CD8-positive, alpha-beta memory T cell (primary cell): ENCODE results near the gene RAB3IL1. TPM values are rescaled to one million over a fixed set of nuclear protein-coding genes. Genes with fewer than 3 reads are reported as not detected.

Experiments used
- CTCF ChIA-PET: fragments of 350-600 bp; sonication (Branson Sonifier 250); formaldehyde crosslinking; loops from one replicate; lab custom pipeline; 2021; ENCODE audit warnings: antibody characterized with exemption; lab: Charles Lee
- POLR2A ChIA-PET: fragments of 350-600 bp; sonication (Branson Sonifier 250); formaldehyde crosslinking; loops from one replicate; lab custom pipeline; 2021; ENCODE audit warnings: antibody characterized with exemption; lab: Charles Lee
- DNase-seq, 5 donors: peaks; one replicate each; pipeline versions ENCODE4 v3.0.0 to v3.0.0-alpha.2; 2020 to 2022; ENCODE audit warnings: mixed read lengths in 1 of 5
- H3K27ac ChIP-seq: one replicate; pipeline ENCODE4 v1.7.0; 2013; ENCODE audit warnings: low read depth, mild to moderate bottlenecking, low read length, moderate library complexity
- H3K27me3 ChIP-seq: 2 replicates; pipeline ENCODE4 v1.7.0; 2013; ENCODE audit warnings: low read length, mild to moderate bottlenecking; ENCODE audit not compliant: insufficient read depth, poor library complexity, severe bottlenecking
- H3K36me3 ChIP-seq: 2 replicates; pipeline ENCODE4 v1.7.0; 2013; ENCODE audit warnings: mild to moderate bottlenecking, low read length, moderate library complexity; ENCODE audit not compliant: insufficient read depth
- H3K4me1 ChIP-seq: 2 replicates; pipeline ENCODE4 v1.7.0; 2013; ENCODE audit warnings: mild to moderate bottlenecking, low read length, moderate library complexity; ENCODE audit not compliant: insufficient read depth
- H3K4me3 ChIP-seq: 2 replicates; pipeline ENCODE4 v1.7.0; 2013; ENCODE audit warnings: mild to moderate bottlenecking, low read length
- H3K9me3 ChIP-seq: 2 replicates; pipeline ENCODE4 v1.7.0; 2013; ENCODE audit warnings: mild to moderate bottlenecking, low read length
- H3K27ac Mint-ChIP-seq, 8 donors: one replicate each; pipeline ENCODE4 v1.8.0; 2020 to 2021; ENCODE audit warnings: mixed read lengths in 8 of 8, mild to moderate bottlenecking in 6 of 8, inconsistent platforms in 3 of 8, moderate library complexity in 3 of 8
- H3K27me3 Mint-ChIP-seq, 2 donors: one replicate each; pipeline ENCODE4 v1.8.0; 2020 to 2021; ENCODE audit warnings: mixed read lengths in 2 of 2, mild to moderate bottlenecking in 1 of 2, moderate library complexity in 1 of 2
- H3K36me3 Mint-ChIP-seq, 3 donors: one replicate each; pipeline ENCODE4 v1.8.0; 2020 to 2021; ENCODE audit warnings: mixed read lengths in 3 of 3, inconsistent platforms in 1 of 3, mild to moderate bottlenecking in 1 of 3
- H3K4me1 Mint-ChIP-seq, 3 donors: one replicate each; pipeline ENCODE4 v1.8.0; 2020 to 2021; ENCODE audit warnings: mixed read lengths in 3 of 3, inconsistent platforms in 1 of 3, mild to moderate bottlenecking in 1 of 3
- H3K4me3 Mint-ChIP-seq, 7 donors: one replicate each; pipeline ENCODE4 v1.8.0; 2020 to 2021; ENCODE audit warnings: mixed read lengths in 7 of 7, mild to moderate bottlenecking in 6 of 7, moderate library complexity in 4 of 7, inconsistent platforms in 2 of 7
- H3K9me3 Mint-ChIP-seq, 5 donors: one replicate each; pipeline ENCODE4 v1.8.0; 2020 to 2022; ENCODE audit warnings: mixed read lengths in 5 of 5, mild to moderate bottlenecking in 3 of 5, moderate library complexity in 2 of 5, inconsistent platforms in 1 of 5
- polyA plus RNA-seq: library from polyadenylated mRNA; unstranded; fragments of 300-500 nt; fragmentation: Illumina TruSeq; gene quantifications from one replicate; pipeline ENCODE4 v1.2.3, GENCODE V29; 2021
- total RNA-seq, 2 experiments: library from RNA; stranded (reverse); gene quantifications; one replicate each; pipeline ENCODE4 v1.2.3, GENCODE V29; 2021

RAB3IL1 gene
- total and polyA plus RNA-seq, 3 experiments from 2014 or later, result 0.28 to 0.53 TPM; not detected in 1

DNA sequence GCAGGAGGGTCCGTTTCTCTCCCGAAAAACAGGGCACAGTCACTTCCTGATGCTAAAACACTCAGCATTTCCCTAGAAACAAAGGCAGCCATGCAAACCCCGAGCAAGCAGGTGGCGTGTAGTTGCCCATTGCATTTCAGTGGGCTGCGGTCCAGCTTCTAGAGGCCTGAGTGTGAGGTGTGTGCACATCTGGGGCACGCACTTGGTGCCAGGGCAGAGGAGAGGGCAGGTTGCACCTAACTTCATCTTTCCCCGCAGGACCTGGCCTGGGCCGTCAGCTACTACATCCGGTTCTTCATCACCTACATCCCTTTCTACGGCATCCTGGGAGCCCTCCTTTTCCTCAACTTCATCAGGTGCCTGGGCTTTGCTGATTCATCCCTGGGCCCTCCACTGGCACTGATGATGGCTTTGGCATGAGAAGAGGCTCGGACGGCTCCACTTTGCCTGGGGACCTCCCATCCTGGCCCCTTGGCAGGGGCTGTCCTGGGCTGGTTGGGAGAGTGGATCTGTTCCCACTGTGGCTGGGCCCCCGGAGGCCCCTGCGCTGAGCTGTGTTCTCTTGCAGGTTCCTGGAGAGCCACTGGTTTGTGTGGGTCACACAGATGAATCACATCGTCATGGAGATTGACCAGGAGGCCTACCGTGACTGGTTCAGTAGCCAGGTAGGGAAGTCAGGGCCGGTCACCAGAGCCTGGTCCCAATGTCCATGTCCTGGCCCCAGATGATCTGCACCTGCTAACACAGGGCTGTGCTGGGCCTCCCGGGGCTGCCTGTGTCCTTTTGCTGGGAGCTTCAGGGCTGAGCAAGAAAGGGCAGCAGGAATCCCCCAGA is 54.4 kb downstream of the RAB3IL1 start:
- ChIA-PET CTCF (no interaction called here), POLR2A (no interaction called here)
- H3K4me3 ChIP-seq, result no peak overlapping the region
- H3K27me3 Mint-ChIP-seq, result no peaks in the 10 kb centered on the region
- DNase-seq, result no peak
- H3K4me1 ChIP-seq, result no peaks in the 10 kb centered on the region
- H3K9me3 Mint-ChIP-seq, result no peaks in the 10 kb centered on the region
- no peak overlapping the region for H3K27ac ChIP-seq
- H3K27me3 ChIP-seq, result no peaks in the 10 kb centered on the region
- H3K36me3 ChIP-seq, result no peaks in the 10 kb centered on the region
- H3K4me3 Mint-ChIP-seq, result no peak overlapping the region
- no peaks in the 10 kb centered on the region for H3K9me3 ChIP-seq
- H3K27ac Mint-ChIP-seq, result no peak overlapping the region
- H3K36me3 Mint-ChIP-seq, result peaks cover 0 to 4% (median 0%) of the 10 kb centered on the region in 3 donors
- H3K4me1 Mint-ChIP-seq, result no peaks in the 10 kb centered on the region

- H3K27me3 Mint-ChIP-seq, result no peaks in the 10 kb centered on the region
- peak overlapping the region in 1 of 8 donors; percentile 65 for H3K27ac Mint-ChIP-seq
- Histone ChIP-seq H3K36me3 (no peaks in the 10 kb centered on the region), H3K27ac (no peak overlapping the region), H3K9me3 (no peaks in the 10 kb centered on the region), H3K4me3 (no peak overlapping the region), H3K27me3 (no peaks in the 10 kb centered on the region), H3K4me1 (no peaks in the 10 kb centered on the region)
- ChIA-PET CTCF (no interaction called here), POLR2A (no interaction called here)
- no peaks in the 10 kb centered on the region for H3K9me3 Mint-ChIP-seq
- no peaks in the 10 kb centered on the region for H3K4me1 Mint-ChIP-seq
- peaks cover 0 to 4% (median 0%) of the 10 kb centered on the region in 3 donors for H3K36me3 Mint-ChIP-seq
- DNase-seq, result no peak
- no peak overlapping the region for H3K4me3 Mint-ChIP-seq
Observed at GRCh38 chr11:61861634-61862033, 55.7 kb downstream of the RAB3IL1 start.

DNA sequence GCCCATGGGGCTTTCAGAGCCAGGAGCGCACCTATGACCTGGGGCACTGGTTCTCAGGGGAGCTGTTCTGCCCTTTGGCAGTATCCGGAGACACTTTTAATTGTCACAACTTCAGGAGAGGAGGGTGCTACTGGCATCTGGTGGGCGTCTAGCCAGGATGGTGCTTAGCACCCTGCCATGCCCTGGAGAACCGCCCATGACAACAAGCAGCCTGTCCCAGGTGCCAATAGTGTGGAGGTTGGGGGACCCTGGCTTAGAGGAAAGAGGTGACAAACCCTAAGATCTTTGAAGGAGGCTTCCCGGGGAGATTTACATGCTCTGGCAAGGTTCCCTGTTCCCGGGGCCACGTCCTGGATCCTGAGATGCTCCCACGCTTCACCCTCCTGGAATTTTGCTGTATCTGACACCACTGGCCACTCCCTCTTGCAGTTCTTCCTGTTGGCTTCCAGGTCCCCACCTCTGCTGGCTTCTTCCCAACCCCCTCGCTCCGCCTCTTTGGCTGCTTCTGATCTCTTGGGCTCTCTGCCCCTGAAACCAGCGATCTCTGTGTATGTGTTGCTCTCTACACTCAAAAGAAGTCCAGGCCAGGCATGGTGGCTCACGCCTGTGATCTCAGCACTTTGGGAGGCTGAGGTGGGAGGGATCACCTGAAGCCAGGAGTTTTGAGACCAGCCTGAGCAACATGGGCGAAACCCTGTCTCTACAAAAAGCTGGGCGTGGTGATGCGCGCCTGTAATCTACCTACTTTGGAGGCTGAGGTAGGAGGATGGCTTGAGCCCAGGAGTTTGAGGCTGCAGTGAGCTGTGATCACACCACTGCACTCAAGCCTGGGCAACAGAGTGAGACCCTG is 57.1 kb downstream of the RAB3IL1 start:
- no peaks in the 10 kb centered on the region for H3K27me3 ChIP-seq
- ChIA-PET CTCF (no interaction called here), POLR2A (interaction anchor here (0.5 kb wide), 1 partner anchor 65 kb away, joined by 3 read pairs; no protein-coding TSS in a partner anchor)
- H3K27ac ChIP-seq, result no peak overlapping the region
- no peaks in the 10 kb centered on the region for H3K27me3 Mint-ChIP-seq
- no peak for DNase-seq
- no peak overlapping the region for H3K4me3 Mint-ChIP-seq
- no peak overlapping the region for H3K4me3 ChIP-seq
- no peaks in the 10 kb centered on the region for H3K9me3 ChIP-seq
- no peaks in the 10 kb centered on the region for H3K36me3 ChIP-seq
- peaks cover 0 to 4% (median 0%) of the 10 kb centered on the region in 3 donors for H3K36me3 Mint-ChIP-seq
- no peaks in the 10 kb centered on the region for H3K4me1 Mint-ChIP-seq
- H3K4me1 ChIP-seq, result no peaks in the 10 kb centered on the region
- H3K9me3 Mint-ChIP-seq, result no peaks in the 10 kb centered on the region
- H3K27ac Mint-ChIP-seq, result no peak overlapping the region

- no peak for DNase-seq
- no peaks in the 10 kb centered on the region for H3K4me1 Mint-ChIP-seq
- no peak overlapping the region for H3K4me3 Mint-ChIP-seq
- Histone ChIP-seq H3K9me3 (no peaks in the 10 kb centered on the region), H3K27ac (no peak overlapping the region), H3K4me1 (no peaks in the 10 kb centered on the region), H3K4me3 (no peak overlapping the region), H3K27me3 (no peaks in the 10 kb centered on the region), H3K36me3 (no peaks in the 10 kb centered on the region)
- H3K9me3 Mint-ChIP-seq, result no peaks in the 10 kb centered on the region
- ChIA-PET POLR2A (no interaction called here), CTCF (no interaction called here)
- H3K36me3 Mint-ChIP-seq, result peaks cover 0 to 4% (median 0%) of the 10 kb centered on the region in 3 donors
- H3K27ac Mint-ChIP-seq, result no peak overlapping the region
- H3K27me3 Mint-ChIP-seq, result peaks cover 0 to 1% of the 10 kb centered on the region in 2 donors
Observed at GRCh38 chr11:61855939-61856680, 61.3 kb downstream of the RAB3IL1 start.

DNA sequence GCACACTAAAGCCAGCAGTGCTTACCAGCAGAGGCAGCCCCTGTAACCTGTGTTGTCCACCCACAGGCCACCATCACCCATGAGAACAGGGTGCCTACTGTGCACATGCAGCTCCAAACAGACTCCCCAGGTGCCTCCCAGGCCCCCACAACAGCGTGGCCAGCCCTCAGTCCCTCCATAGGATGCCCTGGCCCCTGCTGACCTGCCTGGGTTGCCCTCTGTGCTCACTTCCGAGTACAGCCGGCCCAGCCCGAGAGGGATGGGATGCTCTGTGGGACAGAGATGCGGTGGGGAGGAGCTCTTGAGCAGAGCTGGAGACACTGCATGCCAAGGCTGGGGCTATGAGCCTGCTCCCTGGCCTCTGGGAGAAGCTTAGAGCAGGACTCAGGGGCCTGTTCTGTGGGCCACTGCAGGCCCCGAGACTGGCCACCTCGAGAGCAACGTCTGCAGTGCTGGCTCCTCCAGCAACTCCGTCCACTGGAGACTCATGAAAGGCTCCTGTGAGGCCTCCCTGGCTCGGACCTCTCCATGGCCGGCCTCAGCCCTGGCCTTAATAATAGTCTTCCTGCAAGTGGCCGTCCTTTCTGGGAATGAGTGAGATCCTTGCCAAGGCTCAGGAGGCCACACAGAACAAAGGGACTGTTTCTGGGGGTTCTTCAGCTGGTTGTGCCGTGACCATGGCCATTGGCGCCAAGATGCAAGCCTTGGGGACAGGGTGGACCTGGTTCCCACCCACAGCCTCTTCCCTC is 62.2 kb downstream of the RAB3IL1 start:
- Histone ChIP-seq H3K36me3 (no peaks in the 10 kb centered on the region), H3K4me1 (no peaks in the 10 kb centered on the region), H3K27me3 (no peaks in the 10 kb centered on the region), H3K4me3 (no peak overlapping the region), H3K27ac (no peak overlapping the region), H3K9me3 (no peaks in the 10 kb centered on the region)
- Mint-ChIP-seq H3K4me1 (no peaks in the 10 kb centered on the region), H3K27ac (peak overlapping the region in 1 of 8 donors; percentile 64), H3K4me3 (no peak overlapping the region), H3K9me3 (no peaks in the 10 kb centered on the region), H3K27me3 (peaks cover 0 to 1% of the 10 kb centered on the region in 2 donors), H3K36me3 (peaks cover 0 to 7% (median 0%) of the 10 kb centered on the region in 3 donors)
- POLR2A ChIA-PET, result no interaction called here
- no peak for DNase-seq
- CTCF ChIA-PET, result interaction anchor here (1.1 kb wide), 1 partner anchor 37 kb away, joined by 3 read pairs; no protein-coding TSS in a partner anchor

DNA sequence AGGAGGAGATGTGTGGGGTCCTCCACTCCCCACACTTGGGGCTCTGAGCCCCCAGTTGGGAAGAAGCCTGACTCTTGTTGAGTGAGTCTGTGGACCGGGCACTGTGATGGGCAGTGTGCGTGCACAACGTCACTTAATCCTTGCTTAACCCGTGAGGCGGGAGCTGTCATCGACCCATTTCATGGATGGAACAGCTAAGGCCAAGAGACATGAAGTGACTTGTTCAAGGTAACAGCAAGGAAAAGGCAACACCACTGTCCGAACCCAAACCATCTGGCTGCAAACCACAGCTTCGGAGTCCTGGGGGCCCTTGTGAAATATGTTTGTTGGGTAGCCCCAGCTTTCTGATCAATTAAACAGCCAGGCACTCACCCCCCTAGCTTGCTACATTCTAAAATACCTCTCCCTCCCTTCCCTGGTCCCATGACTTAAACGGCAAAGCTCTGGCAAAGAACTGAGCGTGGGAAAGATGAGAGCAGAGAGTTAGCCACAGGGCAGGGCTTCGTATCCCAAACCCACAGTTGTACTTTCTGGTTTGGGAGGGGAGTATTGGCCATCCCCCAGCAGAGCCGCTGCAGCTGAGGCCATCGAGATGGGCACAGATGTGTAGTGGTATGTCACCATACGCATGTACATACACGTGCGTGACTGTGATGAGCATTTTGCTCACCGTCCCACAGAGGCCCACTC is 63.0 kb downstream of the RAB3IL1 start:
- H3K4me3 Mint-ChIP-seq, result no peak overlapping the region
- no peak for DNase-seq
- Histone ChIP-seq H3K27ac (no peak overlapping the region), H3K36me3 (no peaks in the 10 kb centered on the region), H3K4me3 (no peak overlapping the region), H3K4me1 (no peaks in the 10 kb centered on the region), H3K9me3 (no peaks in the 10 kb centered on the region), H3K27me3 (no peaks in the 10 kb centered on the region)
- POLR2A ChIA-PET, result no interaction called here
- no peaks in the 10 kb centered on the region for H3K4me1 Mint-ChIP-seq
- peak overlapping the region in 1 of 8 donors; percentile 82 for H3K27ac Mint-ChIP-seq
- no peaks in the 10 kb centered on the region for H3K9me3 Mint-ChIP-seq
- peaks cover 0 to 4% (median 0%) of the 10 kb centered on the region in 3 donors for H3K36me3 Mint-ChIP-seq
- peaks cover 0 to 1% of the 10 kb centered on the region in 2 donors for H3K27me3 Mint-ChIP-seq
- CTCF ChIA-PET, result interaction anchor here (1.1 kb wide), 1 partner anchor 37 kb away, joined by 3 read pairs; no protein-coding TSS in a partner anchor

- Mint-ChIP-seq H3K4me1 (no peaks in the 10 kb centered on the region), H3K27ac (peak overlapping the region in 1 of 8 donors; percentile 82), H3K4me3 (no peak overlapping the region), H3K27me3 (peaks cover 0 to 1% of the 10 kb centered on the region in 2 donors), H3K9me3 (no peaks in the 10 kb centered on the region), H3K36me3 (peaks cover 0 to 3% (median 0%) of the 10 kb centered on the region in 3 donors)
- CTCF ChIA-PET, result no interaction called here
- POLR2A ChIA-PET, result no interaction called here
- Histone ChIP-seq H3K4me3 (no peak overlapping the region), H3K9me3 (no peaks in the 10 kb centered on the region), H3K4me1 (no peaks in the 10 kb centered on the region), H3K27ac (no peak overlapping the region), H3K27me3 (no peaks in the 10 kb centered on the region), H3K36me3 (no peaks in the 10 kb centered on the region)
- DNase-seq, result no peak
Observed at GRCh38 chr11:61853698-61854169, 63.6 kb downstream of the RAB3IL1 start.
